GM18517 (cell line): ENCODE results near the gene POLD3.
"Not testable (repeated sequence)": the region's sequence is repeated elsewhere in the genome, so short reads cannot be mapped to it uniquely, and the experiment has no call there.

Experiments used
- ATAC-seq: cut with Tn5 transposase; IDR thresholded peaks from one replicate; pipeline ENCODE4 v1.9.1; 2021; ENCODE audit warnings: mild to moderate bottlenecking, moderate library complexity; ENCODE audit not compliant: unreplicated experiment

POLD3 gene

DNA sequence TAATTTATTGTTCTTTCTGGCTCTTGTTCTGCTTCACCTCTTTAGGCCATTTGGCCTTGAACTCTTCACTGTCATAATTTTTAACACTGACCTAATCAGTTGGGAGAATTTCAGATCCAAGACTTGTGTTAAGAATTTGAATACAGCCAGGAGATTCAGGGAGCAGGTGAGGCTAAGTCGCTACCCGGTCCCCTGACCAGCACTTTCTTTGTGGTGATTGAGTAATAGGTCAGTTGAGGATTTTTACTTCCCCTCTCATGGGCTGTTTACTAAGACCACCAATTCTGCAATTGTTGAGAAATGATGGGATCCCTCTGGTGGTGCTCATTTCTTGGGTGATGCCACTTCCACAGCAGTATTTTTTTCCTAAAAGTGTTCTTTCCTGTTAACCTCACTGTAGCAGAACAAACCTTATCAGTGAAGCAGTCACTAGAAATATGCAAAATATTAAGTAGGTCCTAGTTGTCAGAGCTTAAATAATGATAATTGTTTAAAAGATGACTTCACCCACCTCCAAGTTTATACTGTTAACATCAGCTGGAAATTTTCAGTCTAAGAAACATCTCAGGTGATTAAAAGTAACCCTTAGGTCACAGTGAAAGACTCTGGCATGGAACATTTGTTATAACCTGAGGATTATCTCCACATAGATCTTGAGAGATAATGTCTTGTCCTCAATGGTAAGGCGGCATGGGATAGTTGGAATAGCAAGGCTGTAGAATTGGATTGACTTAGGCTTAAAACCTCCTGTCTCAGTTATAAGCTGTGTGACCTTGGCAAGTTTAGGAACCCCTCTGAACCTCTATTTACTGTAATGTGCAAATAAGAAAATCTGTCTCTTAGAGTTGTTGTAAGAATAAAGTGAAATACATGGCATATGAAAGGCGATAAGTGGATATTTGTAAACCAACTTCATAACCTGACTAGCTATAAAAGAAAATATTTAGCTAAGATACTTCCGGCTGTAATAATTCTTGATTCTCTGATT lies 41.3 kb downstream of the POLD3 start:
- ATAC-seq, result no peak

GRCh38 chr11:74634537-74634936 lies 42.2 kb downstream of the POLD3 start:
- no peak for ATAC-seq

DNA sequence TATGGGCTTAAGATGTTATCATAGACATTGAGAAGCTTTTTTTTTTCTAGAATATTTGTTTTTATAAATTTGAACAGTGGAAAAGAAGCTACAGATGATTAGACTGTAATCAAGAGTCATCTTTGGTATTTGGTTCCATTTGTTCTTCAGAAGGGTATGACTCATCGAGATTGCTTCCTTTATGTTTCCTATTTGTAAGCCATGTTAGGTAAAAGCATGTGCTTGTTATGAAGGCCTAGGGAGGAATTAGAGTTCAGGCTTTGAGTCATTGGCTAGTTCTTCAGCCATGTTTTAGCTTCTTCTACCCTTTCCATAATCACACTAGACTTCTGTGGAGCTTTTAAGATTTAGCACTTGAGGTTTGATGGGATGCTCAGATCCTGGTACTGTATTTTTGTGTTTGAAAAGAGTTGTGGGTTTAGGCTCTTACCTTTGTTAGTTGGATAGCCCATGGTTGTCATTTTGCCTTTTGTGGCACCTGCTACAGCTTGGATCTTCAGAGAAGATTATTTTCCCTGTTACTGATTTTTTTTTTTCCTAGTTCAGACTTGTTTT lies 44.3 kb downstream of the POLD3 start:
- ATAC-seq, result no peak

DNA sequence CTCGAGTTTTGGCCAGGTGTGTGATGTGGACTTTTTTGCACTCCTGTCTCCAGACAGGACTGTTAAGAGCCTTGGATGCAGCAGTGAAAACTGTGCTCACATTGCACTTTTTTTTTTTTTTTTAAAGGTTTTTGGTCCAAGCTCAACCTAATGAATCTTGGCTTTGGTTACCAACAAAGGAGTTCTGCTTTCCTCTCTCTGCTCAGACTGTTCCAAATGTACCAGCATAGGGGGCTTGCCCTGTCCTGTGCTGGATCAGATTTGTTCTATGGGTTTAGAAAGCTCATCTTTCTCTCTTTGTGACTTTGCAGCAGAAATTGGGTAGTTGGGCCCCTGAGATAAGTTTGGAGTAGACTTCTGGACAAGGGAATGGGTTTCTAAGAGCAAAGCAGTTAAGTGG lies 45.3 kb downstream of the POLD3 start:
- no peak for ATAC-seq

DNA sequence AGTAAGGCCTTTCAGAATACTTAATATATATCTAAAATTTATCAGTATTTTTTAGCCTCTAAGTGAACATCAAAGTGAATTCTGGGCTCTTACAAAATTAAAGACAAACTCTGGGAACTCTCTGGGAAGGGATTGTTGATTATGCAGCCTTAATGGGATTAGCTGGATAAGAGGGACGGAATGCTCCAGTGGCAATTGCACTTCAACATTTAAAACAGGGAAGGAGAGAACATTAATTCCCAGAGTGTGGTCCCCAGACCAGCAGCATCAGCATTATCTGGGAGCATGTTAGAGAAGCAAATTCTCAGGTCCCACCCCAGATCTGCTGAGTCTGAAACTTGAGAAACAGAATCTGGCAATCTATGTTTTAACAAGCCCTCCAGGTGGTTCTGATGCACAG lies 46.5 kb downstream of the POLD3 start:
- no peak for ATAC-seq

DNA sequence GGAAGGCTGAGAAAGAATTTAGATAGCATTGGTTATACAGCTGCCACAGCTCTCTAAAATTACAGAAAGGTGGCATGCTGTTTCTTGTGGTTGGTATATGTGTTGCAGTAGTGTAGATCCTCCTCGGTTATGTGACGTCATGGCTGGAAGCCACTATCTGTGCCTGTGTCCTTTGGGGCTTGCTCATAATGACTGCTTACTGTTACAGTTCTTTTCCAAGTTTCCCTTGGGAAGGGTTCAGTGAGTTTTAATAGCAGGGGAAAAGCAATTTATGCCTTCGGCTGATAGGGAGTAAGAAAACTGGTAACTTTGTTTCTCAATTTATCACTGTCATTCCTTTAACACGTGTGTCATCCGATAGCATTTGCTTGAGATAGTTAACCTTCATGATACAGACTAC lies 47.2 kb downstream of the POLD3 start:
- ATAC-seq, result no peak

DNA sequence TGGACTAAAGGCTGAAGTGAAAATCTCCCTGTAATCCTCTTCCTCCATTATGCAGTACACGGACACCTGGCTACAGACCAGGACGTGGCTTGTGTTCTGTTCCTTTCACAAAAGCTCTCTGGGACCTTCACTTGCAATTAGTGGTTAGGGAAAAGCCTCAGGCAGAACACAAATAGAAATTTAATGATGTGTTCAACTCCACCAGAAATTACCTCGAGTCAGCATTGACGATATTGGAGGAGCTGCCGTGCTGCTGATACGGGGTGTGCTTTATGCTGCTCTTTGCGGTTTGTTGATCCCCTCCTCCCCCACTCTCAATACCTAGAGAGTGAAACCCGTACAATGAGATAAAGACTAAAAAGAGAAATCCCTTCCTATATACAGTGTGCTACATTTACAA lies 48.9 kb downstream of the POLD3 start:
- no peak for ATAC-seq

- no peak for ATAC-seq
Measured at GRCh38 chr11:74641905-74642304, 49.5 kb downstream of the POLD3 start.

DNA sequence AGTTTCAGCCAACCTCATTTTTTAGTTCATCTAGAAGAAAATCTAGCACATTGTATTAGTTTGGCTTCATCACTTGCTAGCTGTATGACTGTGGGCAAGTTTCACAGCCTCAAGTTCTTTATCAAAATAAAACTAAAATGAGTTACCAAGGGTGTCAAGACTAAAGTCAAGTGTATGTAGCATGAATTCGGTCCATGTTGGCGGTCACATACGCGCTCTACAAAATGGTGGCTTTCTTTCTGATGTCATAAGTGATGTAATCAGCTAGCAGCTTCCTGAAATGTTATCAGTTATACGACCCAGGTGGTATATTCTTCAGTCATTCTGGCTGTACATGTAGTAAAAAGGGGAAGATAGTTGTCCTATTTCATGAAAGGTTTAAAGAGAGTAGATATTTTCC lies 50.5 kb downstream of the POLD3 start:
- no peak for ATAC-seq

GRCh38 chr11:74644081-74644480 lies 51.7 kb downstream of the POLD3 start:
- no peak for ATAC-seq

GRCh38 chr11:74646215-74646614 lies 53.8 kb downstream of the POLD3 start:
- no peak for ATAC-seq

GRCh38 chr11:74646954-74647353 lies 54.6 kb downstream of the POLD3 start:
- ATAC-seq, result no peak

- ATAC-seq, result no peak
Measured at GRCh38 chr11:74647404-74647803, 55.0 kb downstream of the POLD3 start.

DNA sequence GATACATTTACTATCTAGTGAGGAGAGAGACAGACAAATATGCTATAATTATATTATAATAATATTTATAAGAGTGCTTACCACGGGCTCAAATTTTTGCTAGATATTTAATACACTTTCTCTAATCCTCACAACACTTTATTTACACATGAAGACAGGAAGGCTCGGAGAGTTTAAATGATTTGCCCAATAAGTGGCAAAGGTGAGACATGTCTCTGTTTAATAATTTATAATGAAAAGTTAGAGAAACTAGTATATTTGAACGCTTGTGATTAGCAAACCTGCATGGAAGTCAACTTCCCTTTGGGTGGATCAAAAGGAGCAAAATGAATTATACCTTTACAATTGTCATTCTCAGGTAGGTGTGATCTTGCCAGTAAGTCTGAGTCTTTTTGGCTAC lies 55.4 kb downstream of the POLD3 start:
- ATAC-seq, result no peak

DNA sequence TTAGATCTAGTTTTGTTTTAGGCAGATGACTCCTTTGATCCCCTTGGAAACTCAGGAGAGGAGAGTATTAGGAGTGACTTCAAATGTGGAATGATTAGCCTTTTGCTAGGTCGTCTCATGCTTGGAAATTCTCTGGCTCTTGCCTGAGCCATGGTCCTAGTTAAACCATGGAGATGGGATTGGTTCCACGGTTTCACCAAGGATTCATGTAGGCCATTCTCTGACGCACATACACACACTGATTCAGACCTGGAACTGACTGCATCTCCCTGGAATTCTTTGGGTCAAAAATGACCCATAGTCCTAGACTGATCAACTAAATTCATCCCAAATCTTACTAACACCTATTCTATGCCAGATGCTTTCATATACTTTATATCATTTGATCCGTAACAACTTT lies 56.5 kb downstream of the POLD3 start:
- no peak for ATAC-seq

DNA sequence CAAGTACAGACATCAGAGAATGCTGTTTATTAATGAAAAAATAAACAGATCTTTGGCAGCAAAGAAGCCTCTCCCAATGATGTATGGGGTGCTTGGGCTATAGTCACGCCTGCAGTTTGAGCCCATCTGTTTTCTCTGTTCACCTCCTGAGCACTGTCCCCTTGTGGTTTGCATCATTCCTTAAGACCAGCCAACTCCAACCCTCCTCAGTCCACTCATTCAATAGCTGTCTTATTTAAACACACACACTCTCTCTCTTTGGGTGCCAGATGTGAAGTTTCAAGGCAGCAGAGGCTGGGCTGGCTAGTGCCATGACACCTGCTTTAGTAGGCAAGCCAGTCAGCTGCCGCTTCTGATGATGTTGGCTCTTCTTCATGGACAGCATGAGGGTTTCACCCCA lies 58.1 kb downstream of the POLD3 start:
- no peak for ATAC-seq

- ATAC-seq, result no peak
Measured at GRCh38 chr11:74654976-74655375, 62.6 kb downstream of the POLD3 start.

GRCh38 chr11:74659124-74659523 lies 66.7 kb downstream of the POLD3 start:
- not testable (repeated sequence) for ATAC-seq

- ATAC-seq, result no peak
Measured at GRCh38 chr11:74662487-74663103, 70.2 kb downstream of the POLD3 start.

DNA sequence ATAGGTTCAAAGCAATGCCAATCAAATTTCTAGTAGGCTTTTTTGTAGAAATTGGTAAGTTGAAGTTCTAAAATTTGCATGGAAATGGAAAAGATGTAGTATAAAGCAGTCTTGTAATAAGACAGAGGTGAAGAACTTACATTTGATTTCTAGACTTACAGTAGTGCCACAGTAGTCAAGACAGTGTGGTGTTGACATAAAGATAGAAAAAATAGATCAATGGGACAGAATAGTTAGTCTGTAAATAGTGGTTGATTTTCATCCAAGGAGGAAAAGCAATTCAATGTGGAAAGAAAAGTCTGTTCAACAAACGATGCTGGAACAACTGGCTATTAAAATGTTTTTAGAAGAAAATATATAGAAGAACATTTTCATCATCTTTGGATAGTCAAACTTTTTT lies 70.9 kb downstream of the POLD3 start:
- no peak for ATAC-seq

DNA sequence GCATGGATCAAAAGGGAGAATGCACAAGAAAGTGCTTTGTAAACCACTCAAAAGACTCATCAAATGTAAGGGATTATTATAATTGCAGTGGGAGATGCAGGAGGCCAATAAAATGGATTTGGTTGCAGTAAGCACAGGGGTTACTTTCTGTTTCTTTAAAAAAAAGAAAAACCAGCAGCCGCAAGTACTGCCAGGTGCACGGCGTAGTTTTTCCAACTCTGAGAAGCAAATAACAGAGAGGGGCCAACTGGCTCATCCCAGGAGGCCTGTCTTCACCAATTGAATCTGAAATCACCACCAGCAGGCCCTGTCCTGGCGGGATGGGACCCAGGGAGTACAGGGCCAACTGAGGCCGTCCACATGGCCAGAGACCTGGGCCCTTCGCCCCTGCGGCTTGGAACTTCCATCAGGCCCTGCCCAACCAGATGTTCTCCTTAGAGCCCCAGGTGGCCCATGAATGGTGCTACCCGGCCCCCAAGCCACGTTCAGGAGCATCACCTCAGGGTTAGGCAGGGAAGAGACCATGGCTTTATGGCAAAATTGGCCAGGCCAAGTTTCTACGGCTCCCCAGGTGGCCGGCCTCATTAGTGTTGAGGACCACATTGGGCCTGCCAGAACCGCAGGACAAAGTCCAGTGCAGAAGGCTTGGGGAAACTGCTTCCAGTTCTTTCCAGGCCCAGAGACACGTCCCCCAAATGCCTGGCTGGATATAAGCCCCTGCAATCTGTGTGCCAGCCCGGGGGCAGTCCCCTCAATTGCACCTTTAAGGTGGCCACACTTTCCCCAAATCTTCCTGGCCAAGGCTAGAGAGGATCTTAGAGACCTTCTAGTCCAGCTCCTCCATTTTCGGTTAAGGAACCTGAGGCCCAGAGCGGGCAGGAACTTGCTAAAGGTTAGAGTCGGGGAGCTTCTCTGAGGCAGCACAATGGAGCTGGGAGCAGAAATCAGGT lies 77.1 kb downstream of the POLD3 start:
- ATAC-seq, result no peak
